GM18907 (cell line): Measurements from ENCODE around the gene SLC29A4.
"Not testable (repeated sequence)": the region's sequence is repeated elsewhere in the genome, so short reads cannot be mapped to it uniquely, and the experiment has no call there.

Experiments used
- ATAC-seq: cut with Tn5 transposase; IDR thresholded peaks from one replicate; pipeline ENCODE4 v1.9.1; 2021; ENCODE audit warnings: mild to moderate bottlenecking, moderate library complexity; ENCODE audit not compliant: unreplicated experiment

The SLC29A4 gene

DNA sequence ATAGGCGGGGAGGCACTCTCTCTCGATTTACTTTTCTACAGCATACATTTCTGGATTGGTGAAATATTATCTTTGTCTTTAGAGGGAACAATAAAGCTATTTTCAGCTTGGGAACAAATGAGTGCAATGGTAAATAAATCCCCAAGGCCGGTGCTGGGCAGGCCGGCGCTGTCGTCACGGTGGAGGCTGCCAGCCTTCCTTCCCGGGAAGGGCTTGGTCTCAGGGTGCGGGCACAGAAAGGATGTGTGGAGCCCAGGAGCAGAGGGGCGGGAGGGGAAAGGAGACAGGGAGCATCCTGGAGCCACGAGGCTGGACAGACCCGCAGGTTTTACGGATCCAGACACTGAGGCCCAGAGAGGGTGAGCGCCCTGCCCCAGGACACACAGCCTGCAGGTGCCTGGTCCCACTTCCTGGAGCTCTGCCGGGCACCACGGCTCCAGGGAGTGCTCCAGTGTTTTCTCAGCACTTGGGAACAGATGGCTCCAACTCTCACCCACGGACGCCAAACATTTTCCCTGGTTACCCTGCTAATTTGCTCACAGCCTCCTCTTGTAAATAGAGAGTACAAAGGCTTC lies 8.8 kb upstream of the SLC29A4 start:
- ATAC-seq = not testable (repeated sequence)

- ATAC-seq = no peak
These were observed 8.3 kb upstream of the SLC29A4 start for GRCh38 chr7:5274441-5274840.

GRCh38 chr7:5274985-5275431 lies 7.7 kb upstream of the SLC29A4 start:
- ATAC-seq = not testable (repeated sequence)

- ATAC-seq = not testable (repeated sequence)
These were observed 7.2 kb upstream of the SLC29A4 start for GRCh38 chr7:5275510-5275909.

DNA sequence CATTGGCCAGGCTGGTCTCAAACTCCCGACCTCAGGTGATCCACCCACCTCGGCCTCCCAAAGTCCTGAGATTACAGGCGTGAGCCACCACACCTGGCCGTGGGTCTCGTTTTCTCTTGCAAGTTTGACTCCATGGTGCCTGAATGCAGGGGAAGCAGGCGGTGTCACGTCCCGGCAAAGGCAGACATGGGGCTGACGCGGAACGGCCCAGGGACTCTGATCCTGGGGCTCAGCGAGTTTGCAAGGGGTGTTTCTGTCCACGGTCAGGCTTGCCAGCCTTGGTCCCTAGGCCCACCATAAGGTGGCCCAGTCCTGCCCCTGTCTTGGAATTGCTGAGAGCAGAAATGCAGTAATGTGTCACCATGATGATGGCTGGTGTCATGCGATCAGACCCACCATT lies 6.6 kb upstream of the SLC29A4 start:
- ATAC-seq = not testable (repeated sequence)

GRCh38 chr7:5276611-5277010 lies 6.1 kb upstream of the SLC29A4 start:
- no peak for ATAC-seq

GRCh38 chr7:5278766-5279165 lies 4.0 kb upstream of the SLC29A4 start:
- no peak for ATAC-seq

DNA sequence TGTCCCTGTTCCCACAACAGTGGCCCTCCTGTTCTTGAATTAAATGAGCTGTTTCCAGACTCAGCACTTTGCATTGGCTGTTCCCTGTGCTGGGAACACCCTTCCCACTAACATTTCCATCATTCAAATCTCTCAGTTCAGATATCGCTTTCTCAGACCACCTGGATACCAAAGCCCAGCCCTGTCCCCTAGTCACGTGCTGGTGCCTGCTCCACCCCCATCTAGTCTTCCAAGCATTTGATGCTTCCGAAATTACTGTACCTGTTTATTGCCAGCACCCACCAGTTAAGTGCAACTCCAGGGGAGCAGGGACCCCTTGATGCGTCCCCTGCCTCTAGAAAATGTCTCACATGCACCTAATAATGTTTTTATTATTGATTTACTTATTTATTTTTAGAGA lies 3.0 kb upstream of the SLC29A4 start:
- no peak for ATAC-seq

DNA sequence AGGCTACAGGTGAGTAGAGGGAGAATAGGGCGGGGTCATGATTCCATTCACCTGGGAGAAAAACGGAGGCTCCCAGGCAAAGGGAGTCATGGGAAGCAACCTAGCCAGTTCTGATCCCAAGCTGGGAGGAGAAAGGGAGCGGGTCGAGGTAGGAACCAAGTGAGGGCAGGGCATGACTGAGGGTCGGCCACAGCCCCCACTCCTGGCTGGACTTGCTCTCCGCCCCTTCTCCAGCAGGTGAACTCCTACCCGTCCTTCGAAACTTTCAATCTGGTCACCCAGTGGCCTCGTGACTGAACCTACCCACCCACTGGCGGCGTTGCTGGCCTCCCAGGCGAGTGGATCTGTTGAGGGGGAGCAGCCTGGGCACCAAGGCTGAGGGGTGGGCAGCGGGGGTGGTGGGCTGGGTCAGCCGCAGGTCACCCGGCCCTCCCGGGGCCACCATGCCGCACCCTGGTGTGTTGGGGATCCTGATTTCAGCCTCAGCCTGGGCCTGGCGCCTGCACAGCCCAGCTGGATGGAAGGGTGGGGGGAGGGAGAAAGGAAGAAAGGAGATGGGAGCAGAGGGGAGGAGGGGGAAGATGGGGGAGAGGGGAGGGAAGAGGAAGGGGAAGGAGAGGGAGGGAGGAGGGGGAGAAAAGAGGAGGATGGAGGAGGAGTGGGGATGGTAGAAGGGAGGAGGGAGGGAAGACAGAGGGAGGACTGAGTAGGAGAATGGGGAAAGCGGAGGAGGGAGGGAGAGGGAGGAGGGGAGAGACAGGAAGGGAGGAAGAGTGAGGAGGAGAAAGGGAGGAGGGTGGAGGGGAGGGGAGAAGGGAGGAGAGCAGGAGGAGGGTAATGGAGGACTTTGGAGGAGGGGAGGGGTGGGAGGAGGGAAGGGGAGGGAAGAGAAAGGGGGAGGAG lies 894 bp upstream of the SLC29A4 start:
- ATAC-seq = not testable (repeated sequence)

- ATAC-seq = no peak
These were observed 919 bp downstream of the SLC29A4 start for GRCh38 chr7:5283421-5284303.

GRCh38 chr7:5284304-5285281 lies 1.9 kb downstream of the SLC29A4 start:
- ATAC-seq = no peak

GRCh38 chr7:5286933-5287332 lies 4.2 kb downstream of the SLC29A4 start:
- ATAC-seq = no peak

DNA sequence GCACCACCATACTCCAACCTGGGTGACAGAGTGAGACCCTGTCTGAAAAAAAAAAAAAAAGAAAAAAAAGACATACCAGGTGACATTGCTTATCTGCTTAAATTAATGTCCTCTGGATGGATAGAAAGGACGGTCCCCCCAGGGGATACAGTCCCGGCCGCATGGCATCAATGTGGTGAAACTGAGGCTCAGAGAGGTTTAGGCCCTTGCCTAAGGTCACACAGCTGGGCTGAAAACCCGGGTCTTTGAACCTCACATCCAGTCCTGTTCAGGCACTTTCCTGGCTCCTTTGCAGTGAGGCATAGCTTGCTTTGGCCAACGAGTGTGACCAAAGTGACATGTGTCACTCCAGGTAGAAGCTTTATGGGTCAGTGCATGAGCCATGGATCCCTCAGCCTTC lies 4.6 kb downstream of the SLC29A4 start:
- not testable (repeated sequence) for ATAC-seq

DNA sequence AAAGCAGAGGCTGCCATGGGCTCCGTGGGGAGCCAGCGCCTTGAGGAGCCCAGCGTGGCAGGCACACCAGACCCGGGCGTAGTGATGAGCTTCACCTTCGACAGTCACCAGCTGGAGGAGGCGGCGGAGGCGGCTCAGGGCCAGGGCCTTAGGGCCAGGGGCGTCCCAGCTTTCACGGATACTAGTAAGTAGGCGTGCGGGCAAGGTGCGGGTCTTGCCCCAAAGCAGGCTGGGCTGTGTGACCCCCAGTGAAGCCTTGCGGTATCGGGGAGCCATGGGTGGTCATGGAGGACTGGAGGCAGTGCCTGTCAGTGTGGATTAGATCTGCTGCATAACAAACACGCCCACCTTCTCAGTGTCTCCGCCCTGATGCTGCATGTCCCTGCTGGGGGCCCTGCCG lies 5.1 kb downstream of the SLC29A4 start:
- ATAC-seq = no peak

DNA sequence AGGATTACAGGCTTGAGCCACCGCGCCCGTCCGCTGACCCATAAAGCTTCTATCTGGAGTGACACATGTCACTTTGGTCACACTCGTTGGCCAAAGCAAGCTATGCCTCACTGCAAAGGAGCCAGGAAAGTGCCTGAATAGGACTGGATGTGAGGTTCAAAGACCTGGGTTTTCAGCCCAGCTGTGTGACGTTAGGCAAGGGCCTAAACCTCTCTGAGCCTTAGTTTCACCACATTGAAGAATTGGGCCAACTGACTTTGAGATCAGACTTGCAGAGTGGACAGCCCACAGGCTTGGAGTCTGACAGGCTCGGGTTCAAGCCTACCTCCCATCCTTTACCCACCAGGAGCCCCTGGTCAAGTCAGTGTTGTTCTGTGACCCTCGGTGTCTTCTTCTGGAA lies 5.8 kb downstream of the SLC29A4 start:
- ATAC-seq = not testable (repeated sequence)

DNA sequence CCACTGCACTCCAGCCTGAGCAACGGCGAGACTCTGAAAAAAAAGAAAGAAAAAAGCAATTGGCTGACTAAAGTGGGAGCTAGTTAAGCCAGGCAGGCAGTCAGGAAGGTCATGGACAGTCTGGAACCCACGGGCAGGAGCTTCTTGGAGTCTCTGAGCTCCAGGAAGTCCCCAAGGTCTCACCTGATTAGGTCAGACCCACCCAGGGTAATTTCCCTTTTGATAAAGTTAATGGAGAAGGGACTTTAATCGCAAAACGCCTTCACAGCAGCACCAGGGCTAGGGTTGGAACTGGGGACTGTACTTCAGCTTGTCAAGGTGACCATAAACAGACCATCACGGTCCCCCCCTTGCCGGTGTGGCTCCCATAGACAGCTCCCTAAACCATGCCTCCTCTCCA lies 6.6 kb downstream of the SLC29A4 start:
- ATAC-seq = no peak

GRCh38 chr7:5291301-5291700 lies 8.6 kb downstream of the SLC29A4 start:
- ATAC-seq = no peak

GRCh38 chr7:5291711-5292335 lies 9.1 kb downstream of the SLC29A4 start:
- not testable (repeated sequence) for ATAC-seq

DNA sequence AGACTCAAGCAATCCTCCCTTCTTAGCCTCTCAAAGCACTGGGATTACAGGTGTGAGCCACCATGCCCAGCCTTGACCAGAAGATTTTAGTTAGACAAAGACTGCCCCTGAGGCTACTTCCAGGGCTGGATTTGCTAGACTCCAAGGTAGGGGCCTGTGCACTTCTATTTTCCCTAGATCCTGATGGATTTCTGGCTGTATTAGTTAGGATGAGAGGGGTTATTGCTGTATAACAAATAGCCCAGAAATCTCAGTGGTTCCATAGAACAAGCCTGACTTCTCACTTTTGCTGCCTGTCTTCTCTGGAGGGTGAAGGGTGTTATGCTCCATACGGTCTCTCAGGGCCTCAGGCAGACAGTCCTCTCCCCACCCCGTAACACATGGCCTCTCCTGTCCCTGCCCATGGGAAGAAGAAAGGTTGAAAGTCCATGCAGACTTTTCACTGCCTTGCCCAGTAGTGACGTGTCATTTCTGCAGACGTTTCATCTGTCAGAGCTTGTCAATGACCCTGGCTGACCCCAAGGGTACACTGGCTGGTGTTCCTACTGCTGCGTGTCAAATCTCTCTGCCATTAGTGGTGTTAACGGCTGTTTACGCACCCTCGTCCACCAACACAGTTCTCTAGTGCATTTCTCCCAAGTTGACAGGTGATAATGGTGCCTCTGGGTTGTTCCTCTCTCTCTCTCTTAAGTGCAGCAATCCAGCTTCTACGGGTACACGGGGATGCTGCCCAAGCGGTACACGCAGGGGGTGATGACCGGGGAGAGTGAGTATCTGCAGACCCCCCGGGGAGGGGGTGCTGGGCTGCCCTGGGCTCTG lies 11.6 kb downstream of the SLC29A4 start:
- ATAC-seq = no peak
